HUES6 (cell line): ENCODE measurements around the gene WNK1.
"Not testable (repeated sequence)": the region's sequence is repeated elsewhere in the genome, so short reads cannot be mapped to it uniquely, and the experiment has no call there.

Experiments used
- H3K27ac ChIP-seq: 2 replicates; pipeline ENCODE4 v1.7.0; 2013; ENCODE audit warnings: low read depth, mild to moderate bottlenecking, low read length, inconsistent platforms
- H3K27me3 ChIP-seq: 2 replicates; pipeline ENCODE4 v1.6.1; 2013; ENCODE audit warnings: low read length; ENCODE audit not compliant: control insufficient read depth, insufficient read depth
- H3K36me3 ChIP-seq: 2 replicates; pipeline ENCODE4 v1.6.1; 2013; ENCODE audit warnings: low read length; ENCODE audit not compliant: control insufficient read depth, insufficient read depth
- H3K4me1 ChIP-seq: 2 replicates; pipeline ENCODE4 v1.6.1; 2013; ENCODE audit warnings: low read length; ENCODE audit not compliant: control insufficient read depth, insufficient read depth
- H3K4me3 ChIP-seq: 2 replicates; pipeline ENCODE4 v1.5.1; 2013; ENCODE audit warnings: low read depth, low read length
- H3K9ac ChIP-seq: one replicate; pipeline ENCODE4 v1.6.1; 2013; ENCODE audit warnings: mild to moderate bottlenecking, low read length
- H3K9me3 ChIP-seq: 2 replicates; pipeline ENCODE4 v1.6.1; 2013; ENCODE audit warnings: low read depth, low read length; ENCODE audit not compliant: control insufficient read depth, insufficient read depth

The WNK1 gene

GRCh38 chr12:751999-752694, at the start of gene WNK1:
TSS of gene WNK1 (plus strand) at chr12:752579. CDS start at chr12:753566, 987 bp downstream.
- Histone ChIP-seq H3K36me3 (no peaks in the 10 kb centered on the region), H3K27ac (peak within 1 kb of the TSS; percentile 77; the same call in 1 of the 2 replicates), H3K9ac (peak within 1 kb of the TSS; percentile 90), H3K4me1 (peaks cover 20% of the 10 kb centered on the region), H3K9me3 (no peaks in the 10 kb centered on the region), H3K4me3 (peak within 1 kb of the TSS; percentile 67), H3K27me3 (no peaks in the 10 kb centered on the region)

- Histone ChIP-seq H3K36me3 (no peaks in the 10 kb centered on the region), H3K27ac (no peak overlapping the region), H3K4me1 (peaks cover 5% of the 10 kb centered on the region), H3K9ac (no peak overlapping the region), H3K9me3 (no peaks in the 10 kb centered on the region), H3K27me3 (no peaks in the 10 kb centered on the region), H3K4me3 (no peak overlapping the region)
These were observed 47.7 kb upstream of the WNK1 start for GRCh38 chr12:704516-705242.

- not testable (repeated sequence) for H3K4me3 ChIP-seq, H3K9me3 ChIP-seq, H3K9ac ChIP-seq, H3K27me3 ChIP-seq, H3K36me3 ChIP-seq, H3K27ac ChIP-seq
- H3K4me1 ChIP-seq: peaks cover 11% of the 10 kb centered on the region
These were observed 44.3 kb upstream of the WNK1 start for GRCh38 chr12:708084-708483.

- H3K27ac ChIP-seq: no peak overlapping the region
- no peaks in the 10 kb centered on the region for H3K36me3 ChIP-seq
- H3K4me3 ChIP-seq: no peak overlapping the region
- no peaks in the 10 kb centered on the region for H3K9me3 ChIP-seq
- H3K9ac ChIP-seq: no peak overlapping the region
- peaks cover 17% of the 10 kb centered on the region for H3K4me1 ChIP-seq
- no peaks in the 10 kb centered on the region for H3K27me3 ChIP-seq
These were observed 42.8 kb upstream of the WNK1 start for GRCh38 chr12:709455-710020.

GRCh38 chr12:712172-712863, 40.1 kb upstream of the WNK1 start:
- no peak overlapping the region for H3K9ac ChIP-seq

GRCh38 chr12:713281-713875, 39.0 kb upstream of the WNK1 start:
- Histone ChIP-seq H3K4me1 (peaks cover 22% of the 10 kb centered on the region), H3K36me3 (no peaks in the 10 kb centered on the region), H3K4me3 (no peak overlapping the region), H3K9ac (peak overlapping the region; percentile 16), H3K9me3 (no peaks in the 10 kb centered on the region), H3K27me3 (no peaks in the 10 kb centered on the region), H3K27ac (no peak overlapping the region)

More at GRCh38 chr12:712172-712863, 40.1 kb upstream of the WNK1 start:
- H3K27me3 ChIP-seq: no peaks in the 10 kb centered on the region
- no peak overlapping the region for H3K4me3 ChIP-seq
- peaks cover 22% of the 10 kb centered on the region for H3K4me1 ChIP-seq
- H3K27ac ChIP-seq: no peak overlapping the region
- no peaks in the 10 kb centered on the region for H3K36me3 ChIP-seq
- H3K9me3 ChIP-seq: no peaks in the 10 kb centered on the region

- Histone ChIP-seq H3K27ac (no peak overlapping the region), H3K36me3 (no peaks in the 10 kb centered on the region), H3K9me3 (no peaks in the 10 kb centered on the region), H3K9ac (no peak overlapping the region), H3K4me1 (peaks cover 31% of the 10 kb centered on the region), H3K4me3 (no peak overlapping the region), H3K27me3 (no peaks in the 10 kb centered on the region)
These were observed 35.9 kb upstream of the WNK1 start for GRCh38 chr12:716506-716905.

- peaks cover 25% of the 10 kb centered on the region for H3K4me1 ChIP-seq
- no peak overlapping the region for H3K9ac ChIP-seq
- H3K27me3 ChIP-seq: no peaks in the 10 kb centered on the region
- H3K4me3 ChIP-seq: no peak overlapping the region
- H3K9me3 ChIP-seq: no peaks in the 10 kb centered on the region
- H3K27ac ChIP-seq: 0 out of 2 replicates have a peak overlapping the region, but pooled peaks have one; percentile 1
- H3K36me3 ChIP-seq: no peaks in the 10 kb centered on the region
These were observed 33.6 kb upstream of the WNK1 start for GRCh38 chr12:718756-719102.

GRCh38 chr12:720231-720941, 32.0 kb upstream of the WNK1 start:
- peaks cover 32% of the 10 kb centered on the region for H3K4me1 ChIP-seq
- no peaks in the 10 kb centered on the region for H3K36me3 ChIP-seq
- H3K27me3 ChIP-seq: no peaks in the 10 kb centered on the region
- H3K9me3 ChIP-seq: no peaks in the 10 kb centered on the region
- no peak overlapping the region for H3K27ac ChIP-seq
- no peak overlapping the region for H3K9ac ChIP-seq
- H3K4me3 ChIP-seq: no peak overlapping the region

- Histone ChIP-seq H3K4me1 (peaks cover 21% of the 10 kb centered on the region), H3K27me3 (no peaks in the 10 kb centered on the region)
These were observed 28.1 kb upstream of the WNK1 start for GRCh38 chr12:724194-724855.

More at GRCh38 chr12:724194-724855, 28.1 kb upstream of the WNK1 start:
- no peak overlapping the region for H3K9ac ChIP-seq
- no peaks in the 10 kb centered on the region for H3K9me3 ChIP-seq
- H3K4me3 ChIP-seq: no peak overlapping the region
- H3K27ac ChIP-seq: peak overlapping the region; percentile 52; the same call in 1 of the 2 replicates
- H3K36me3 ChIP-seq: no peaks in the 10 kb centered on the region
